MCF 10A (cell line): ENCODE results near the gene DHODH. TPM values are rescaled to one million over a fixed set of nuclear protein-coding genes. Genes with fewer than 3 reads are reported as not detected.

Experiments used
- BruUV-seq: library from RNA; stranded (reverse); fragments of 400-500 nt; replicated peaks from 2 replicates; lab custom pipeline; 2021; lab: Mats Ljungman, UMichigan
- CTCF ChIA-PET: fragments of 300-600 bp; sonication (Branson Sonifier 250); formaldehyde crosslinking; extraction: SDS; loops from one replicate; lab custom pipeline; 2021; ENCODE audit warnings: antibody characterized with exemption, inconsistent platforms; lab: Yijun Ruan, JAX
- POLR2A ChIA-PET: fragments of 300-600, 350-650 bp; sonication (Branson Sonifier 250); formaldehyde crosslinking; extraction: SDS; loops from one replicate; lab custom pipeline; 2020; ENCODE audit warnings: antibody characterized with exemption, inconsistent platforms; lab: Yijun Ruan, JAX
- DNase-seq: peaks from one replicate; pipeline ENCODE4 v3.0.0-alpha.2; 2018; ENCODE audit not compliant: unreplicated experiment
- H3K27ac Mint-ChIP-seq: one replicate; pipeline ENCODE4 v1.8.0; 2022; ENCODE audit warnings: mild to moderate bottlenecking, low read depth, mixed read lengths; ENCODE audit not compliant: unreplicated experiment
- H3K27me3 Mint-ChIP-seq: one replicate; pipeline ENCODE4 v1.8.0; 2022; ENCODE audit warnings: mixed read lengths; ENCODE audit not compliant: insufficient read depth, unreplicated experiment
- H3K36me3 Mint-ChIP-seq: one replicate; pipeline ENCODE4 v1.8.0; 2022; ENCODE audit warnings: mild to moderate bottlenecking, moderate library complexity, mixed read lengths; ENCODE audit not compliant: insufficient read depth, unreplicated experiment
- H3K4me1 Mint-ChIP-seq: one replicate; pipeline ENCODE4 v1.8.0; 2022; ENCODE audit warnings: mixed read lengths; ENCODE audit not compliant: insufficient read depth, unreplicated experiment
- H3K4me3 Mint-ChIP-seq: one replicate; pipeline ENCODE4 v1.8.0; 2022; ENCODE audit warnings: mild to moderate bottlenecking, moderate library complexity, mixed read lengths; ENCODE audit not compliant: unreplicated experiment
- H3K9me3 Mint-ChIP-seq: one replicate; pipeline ENCODE4 v1.8.0; 2022; ENCODE audit warnings: mixed read lengths; ENCODE audit not compliant: unreplicated experiment
- CTCF ChIP-seq: fragments of 200-600 bp; IDR thresholded peaks from one replicate; pipeline ENCODE4 v1.8.0; 2022; ENCODE audit warnings: antibody characterized with exemption, mild to moderate bottlenecking; ENCODE audit not compliant: unreplicated experiment
- intact Hi-C: fragments of 100-400 bp; cut with micrococcal nuclease; formaldehyde crosslinking; loops from 2 replicates; pipeline ENCODE4 v1.14.1; 2022
- total RNA-seq: library from RNA; stranded (reverse); gene quantifications from 2 replicates; pipeline ENCODE4 v1.2.3, GENCODE V29; 2022

DHODH gene
- total RNA-seq, 1 experiment from 2014 or later, result 13.5 TPM

DNA sequence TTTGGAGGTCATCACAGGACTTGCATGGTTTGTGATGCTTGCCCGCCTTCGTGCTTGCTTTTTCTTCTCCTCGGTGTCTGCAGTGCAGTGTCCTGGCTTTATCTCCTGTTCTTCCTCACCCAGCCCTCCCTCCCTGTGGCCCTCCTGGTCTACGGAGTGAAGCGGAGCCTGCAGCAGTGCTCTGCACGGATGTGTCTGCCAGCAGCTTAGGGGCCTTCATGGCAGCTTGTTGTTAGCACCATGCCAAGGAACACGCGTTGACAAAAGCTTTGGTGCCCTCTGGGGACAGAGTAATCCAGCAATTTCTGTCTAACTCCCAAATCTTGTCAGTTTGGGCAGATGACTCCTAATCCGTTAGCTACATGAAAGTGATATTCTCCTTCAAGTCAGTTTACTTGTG lies 9.9 kb downstream of the DHODH start:
- H3K9me3 Mint-ChIP-seq, result no peaks in the 10 kb centered on the region
- CTCF ChIA-PET, result interaction anchor here (0.6 kb wide), 1 partner anchor 90 kb away, joined by 3 read pairs; no protein-coding TSS in a partner anchor
- peaks cover 13% of the 10 kb centered on the region for H3K4me1 Mint-ChIP-seq
- POLR2A ChIA-PET, result no interaction called here
- peaks cover 54% of the 10 kb centered on the region for H3K36me3 Mint-ChIP-seq
- H3K27me3 Mint-ChIP-seq, result no peaks in the 10 kb centered on the region
- no peak overlapping the region for H3K27ac Mint-ChIP-seq
- TF ChIP-seq CTCF, result no peak
- no TSS peak for BruUV-seq
- intact Hi-C loops, result no loop called here
- DNase-seq, result no peak
- no peak overlapping the region for H3K4me3 Mint-ChIP-seq

DNA sequence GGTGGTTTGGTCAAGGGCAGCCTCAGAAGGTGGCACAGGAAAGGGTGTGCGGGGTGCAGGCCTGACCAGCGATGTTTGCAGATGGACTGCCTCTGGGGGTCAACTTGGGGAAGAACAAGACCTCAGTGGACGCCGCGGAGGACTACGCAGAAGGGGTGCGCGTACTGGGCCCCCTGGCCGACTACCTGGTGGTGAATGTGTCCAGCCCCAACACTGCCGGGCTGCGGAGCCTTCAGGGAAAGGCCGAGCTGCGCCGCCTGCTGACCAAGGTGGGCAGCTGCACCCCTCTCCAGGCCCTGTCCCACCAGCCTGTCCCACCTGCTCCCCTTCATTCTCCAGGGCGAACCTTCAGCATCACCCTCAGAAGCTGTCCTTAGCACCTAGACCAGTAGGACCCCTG lies 12.5 kb downstream of the DHODH start:
- TF ChIP-seq CTCF, result no peak
- POLR2A ChIA-PET, result no interaction called here
- DNase-seq, result no peak
- no peak overlapping the region for H3K27ac Mint-ChIP-seq
- H3K9me3 Mint-ChIP-seq, result no peaks in the 10 kb centered on the region
- H3K4me1 Mint-ChIP-seq, result peaks cover 6% of the 10 kb centered on the region
- H3K4me3 Mint-ChIP-seq, result no peak overlapping the region
- intact Hi-C loops, result no loop called here
- BruUV-seq, result no TSS peak
- H3K27me3 Mint-ChIP-seq, result no peaks in the 10 kb centered on the region
- H3K36me3 Mint-ChIP-seq, result peaks cover 66% of the 10 kb centered on the region
- CTCF ChIA-PET, result no interaction called here

DNA sequence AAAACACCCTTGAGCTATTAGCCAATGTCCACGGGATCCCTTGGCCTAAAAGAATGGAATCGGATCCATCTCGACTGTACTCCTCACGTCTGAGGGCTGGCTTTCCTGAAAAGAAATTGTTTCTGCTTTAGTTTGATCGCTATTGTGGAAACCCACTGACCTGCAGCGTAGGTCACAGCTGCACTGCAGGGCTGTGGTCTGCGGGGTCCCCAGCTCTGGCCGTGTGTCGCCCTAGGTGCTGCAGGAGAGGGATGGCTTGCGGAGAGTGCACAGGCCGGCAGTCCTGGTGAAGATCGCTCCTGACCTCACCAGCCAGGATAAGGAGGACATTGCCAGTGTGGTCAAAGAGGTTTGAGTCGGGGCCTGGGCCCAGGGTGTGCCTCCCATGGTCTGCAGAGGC lies 13.6 kb downstream of the DHODH start:
- no peak for DNase-seq
- Mint-ChIP-seq H3K4me3 (no peak overlapping the region), H3K4me1 (no peaks in the 10 kb centered on the region), H3K27ac (no peak overlapping the region), H3K36me3 (peaks cover 59% of the 10 kb centered on the region), H3K9me3 (no peaks in the 10 kb centered on the region), H3K27me3 (no peaks in the 10 kb centered on the region)
- intact Hi-C loops, result no loop called here
- POLR2A ChIA-PET, result no interaction called here
- CTCF ChIA-PET, result interaction anchor here (0.6 kb wide), 1 partner anchor 17 kb away, joined by 3 read pairs; no protein-coding TSS in a partner anchor
- TF ChIP-seq CTCF, result no peak
- no TSS peak for BruUV-seq

- intact Hi-C loops, result no loop called here
- no TSS peak for BruUV-seq
Observed at GRCh38 chr16:72023962-72024361, 15.4 kb downstream of the DHODH start.

More at GRCh38 chr16:72023962-72024361, 15.4 kb downstream of the DHODH start:
- POLR2A ChIA-PET, result no interaction called here
- TF ChIP-seq CTCF, result no peak
- CTCF ChIA-PET, result no interaction called here
- peaks cover 50% of the 10 kb centered on the region for H3K36me3 Mint-ChIP-seq
- H3K4me3 Mint-ChIP-seq, result no peak overlapping the region
- H3K4me1 Mint-ChIP-seq, result no peaks in the 10 kb centered on the region
- H3K9me3 Mint-ChIP-seq, result no peaks in the 10 kb centered on the region
- no peak overlapping the region for H3K27ac Mint-ChIP-seq
- H3K27me3 Mint-ChIP-seq, result no peaks in the 10 kb centered on the region
- DNase-seq, result no peak
